ENCODE data around the gene NLRP6.
"Not testable (repeated sequence)": the region's sequence is repeated elsewhere in the genome, so short reads cannot be mapped to it uniquely, and the experiment has no call there.

Gene NLRP6

DNA sequence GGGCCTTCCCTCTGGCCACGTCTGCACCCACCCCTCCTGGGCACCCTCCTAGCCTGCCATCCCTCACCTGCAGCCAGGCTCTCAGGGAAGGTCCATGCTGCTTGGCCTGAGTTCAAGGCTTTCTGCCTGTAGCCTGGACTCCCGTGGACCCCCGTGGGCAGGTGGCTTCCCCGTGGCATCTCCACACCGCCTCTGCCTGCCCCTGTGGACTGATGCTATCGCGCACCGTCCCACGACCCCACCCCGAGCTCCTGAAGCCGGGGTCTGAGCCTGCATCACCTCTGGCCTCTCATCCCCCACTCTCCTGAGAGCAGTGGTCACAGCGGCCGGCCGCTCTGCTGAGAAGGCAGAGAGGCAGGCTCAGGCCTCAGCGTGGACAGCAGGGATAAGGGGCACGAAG, 16.6 kb downstream of the NLRP6 start:
- no peak for DNase-seq

DNA sequence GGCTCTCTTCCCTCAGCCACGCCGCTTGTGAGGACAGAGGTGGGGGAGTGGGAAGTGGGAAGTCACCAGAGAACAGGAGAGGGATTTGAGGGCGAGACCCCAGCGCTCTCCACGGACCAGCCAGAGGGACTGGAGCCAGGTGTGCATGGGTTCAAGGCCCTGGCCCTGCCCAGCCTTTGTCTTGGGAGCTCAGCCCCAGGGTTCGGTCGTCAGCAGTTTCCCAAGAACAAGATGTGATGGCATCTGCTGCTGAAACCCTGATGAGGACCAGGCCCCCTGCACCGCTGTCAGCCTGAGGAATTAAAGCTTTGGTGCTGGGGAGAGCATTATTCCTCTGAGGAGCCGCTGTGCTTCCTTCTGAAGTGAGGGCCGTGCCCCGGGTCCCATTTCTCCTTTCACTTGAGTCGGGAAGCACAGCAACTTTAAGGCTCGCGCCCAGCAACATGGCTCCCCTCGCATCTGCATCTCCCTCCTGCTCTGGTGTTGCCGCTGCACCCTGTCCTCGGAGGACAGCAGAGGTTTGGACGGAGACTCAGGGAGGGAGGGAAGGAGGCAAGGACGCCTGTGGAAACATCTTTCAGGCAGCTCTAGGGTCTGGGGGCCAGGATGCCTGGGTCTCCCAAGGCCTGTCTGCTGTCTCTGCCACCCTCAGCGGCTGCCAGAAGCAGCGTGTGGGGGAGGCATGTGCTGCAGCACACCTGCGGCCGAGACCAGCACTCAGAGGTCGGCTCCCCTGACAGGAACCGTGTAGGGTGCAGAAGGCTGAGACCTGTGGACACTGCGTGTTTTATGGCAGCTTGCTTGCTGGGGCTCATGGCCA, 17.4 kb downstream of the NLRP6 start:
- DNase-seq, result no peak

DNA sequence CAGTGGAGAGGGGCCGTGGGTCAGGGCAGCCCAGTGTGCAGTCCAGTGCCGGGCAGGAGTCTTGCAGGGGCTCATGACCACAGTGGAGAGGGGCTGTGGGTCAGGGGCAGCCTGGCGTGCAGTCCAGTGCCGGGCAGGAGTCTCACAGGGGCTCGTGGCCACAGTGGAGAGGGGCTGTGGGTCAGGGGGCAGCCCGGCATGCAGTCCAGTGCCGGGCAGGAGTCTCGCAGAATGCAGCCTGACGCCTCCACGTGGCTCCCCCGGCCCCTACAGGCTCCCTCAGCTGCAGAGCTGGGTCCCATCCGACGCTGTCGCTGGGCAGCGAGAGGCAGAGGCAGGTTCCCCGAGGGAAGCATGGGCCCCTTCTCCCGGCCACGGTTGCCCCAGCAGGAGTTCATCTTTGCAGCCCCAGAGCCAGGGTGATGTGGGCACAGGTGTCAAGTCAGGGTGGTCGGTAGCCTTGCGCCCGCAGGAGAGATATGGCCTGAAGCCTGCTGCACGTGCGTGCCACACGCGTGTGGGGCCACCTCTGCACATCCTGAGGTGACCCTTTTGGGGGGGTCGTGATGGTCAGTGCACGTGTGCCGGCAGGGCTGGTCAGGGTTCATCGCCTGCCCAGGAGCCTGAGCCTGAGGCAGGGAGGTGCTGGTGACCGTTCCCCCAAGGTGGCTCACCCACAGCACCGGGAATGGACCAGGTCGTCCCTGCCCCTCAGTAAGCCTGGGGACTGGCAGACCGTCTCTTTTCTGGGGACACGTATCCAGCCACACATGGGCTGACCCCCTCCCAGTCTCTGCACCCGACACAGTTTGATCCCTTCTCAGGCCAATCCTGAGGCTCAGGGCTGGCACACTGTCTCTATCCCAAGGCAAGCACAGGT, 18.2 kb downstream of the NLRP6 start:
- DNase-seq, result no peak

DNA sequence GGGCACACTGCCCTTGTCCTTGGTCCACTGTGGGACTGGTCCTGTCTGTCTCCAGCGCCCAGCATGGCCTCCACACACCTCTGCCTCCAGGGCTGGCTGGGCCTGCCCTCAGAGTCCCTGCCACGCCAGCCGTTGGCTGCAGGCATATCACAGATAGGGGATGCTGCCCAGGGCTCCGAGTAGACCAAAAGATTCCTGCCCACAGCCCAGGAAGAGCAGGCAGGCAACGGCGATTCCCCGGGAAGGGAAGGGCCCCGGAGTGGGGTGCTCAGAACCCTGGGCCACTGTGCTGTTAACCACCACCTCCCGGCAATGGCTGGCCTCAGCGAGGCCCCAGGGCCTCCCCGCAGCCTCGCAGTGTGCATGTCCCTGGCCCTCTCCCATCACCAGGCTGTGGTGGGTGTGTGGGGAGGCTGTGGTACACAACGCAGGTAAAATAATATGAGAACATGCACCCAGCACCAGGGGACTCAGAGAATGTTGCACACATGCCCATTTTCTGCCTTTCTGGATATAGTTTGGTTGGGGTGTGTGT, 18.9 kb downstream of the NLRP6 start:
- DNase-seq, result no peak

- no peak for DNase-seq
These were observed 19.6 kb downstream of the NLRP6 start for GRCh38 chr11:297586-298405.

DNA sequence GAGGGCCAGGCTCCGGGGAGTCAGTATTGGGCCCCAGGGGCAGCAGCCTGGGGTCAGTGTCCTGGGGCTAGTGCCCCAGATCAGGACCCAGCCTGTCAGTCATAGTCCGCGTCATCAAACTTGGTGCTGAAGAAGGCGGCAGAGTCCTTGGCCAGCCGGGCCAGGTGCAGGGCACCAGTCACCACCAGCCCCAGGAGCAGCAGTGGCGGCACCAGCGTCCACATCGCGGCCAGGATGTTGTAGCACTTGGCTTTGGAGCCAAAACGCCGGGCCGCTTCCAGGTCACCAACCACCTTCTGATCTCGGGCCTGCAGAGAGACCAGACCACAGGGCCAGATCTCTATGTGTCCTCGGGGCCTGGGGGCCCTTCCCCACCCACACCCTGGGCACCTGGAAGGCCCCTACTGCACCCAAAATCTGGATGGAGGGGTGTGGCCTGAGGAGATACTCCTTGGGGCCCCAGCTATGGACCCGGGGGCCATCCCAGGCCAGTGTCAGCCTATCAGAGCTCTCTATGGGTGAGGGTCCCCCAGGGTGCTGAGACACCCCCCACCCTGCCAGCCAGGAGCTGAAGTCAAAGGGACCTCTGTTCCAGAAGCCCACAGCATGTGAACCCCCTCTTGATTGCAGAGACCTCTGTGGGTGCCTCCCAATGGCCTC, 20.3 kb downstream of the NLRP6 start:
- no peak for DNase-seq

DNA sequence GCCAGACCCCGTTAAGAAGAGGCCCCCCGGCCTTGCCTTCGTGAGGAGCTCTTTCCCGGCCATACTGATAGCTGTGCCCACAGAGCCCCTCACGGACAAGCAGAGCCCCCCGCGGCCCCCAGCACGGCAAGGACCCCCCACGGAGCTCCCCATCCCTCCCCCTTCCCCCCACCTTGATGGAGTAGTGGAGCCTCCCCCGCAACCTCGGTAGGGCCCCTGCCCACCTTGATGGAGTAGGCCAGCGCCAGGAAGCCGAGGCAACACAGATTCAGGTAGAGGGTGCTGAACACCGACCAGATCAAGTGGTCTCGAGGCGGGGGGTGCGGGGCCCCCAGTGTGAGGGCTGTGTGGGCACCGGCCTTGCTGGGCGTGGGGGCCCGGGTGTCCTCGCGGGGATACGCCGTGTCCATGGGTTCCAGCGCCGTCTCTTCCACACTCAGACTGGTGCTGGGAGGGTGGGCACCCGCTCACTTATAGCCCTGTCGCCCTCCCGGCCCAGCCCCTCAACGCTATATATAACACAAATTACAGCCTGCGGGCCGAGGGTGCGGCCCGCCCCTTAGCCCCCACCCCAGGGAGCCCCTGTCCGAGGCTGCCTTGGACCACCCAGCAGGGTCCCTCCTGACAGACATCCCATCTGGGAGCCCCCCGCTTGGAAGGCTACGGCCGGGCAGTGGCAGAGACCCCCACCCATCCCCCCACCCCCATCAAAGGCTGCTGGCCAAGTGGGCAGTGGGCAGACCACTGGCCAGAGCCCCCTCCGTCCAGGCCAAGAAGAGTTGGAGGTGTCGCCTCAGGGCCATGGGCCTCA, 21.1 kb downstream of the NLRP6 start, which contains the start of gene IFITM5:
Gene IFITM5 (minus strand): TSS at position 446 of the 811 bp plus-strand sequence. CDS start 36 bp downstream, at position 410.
- no peak for DNase-seq

DNA sequence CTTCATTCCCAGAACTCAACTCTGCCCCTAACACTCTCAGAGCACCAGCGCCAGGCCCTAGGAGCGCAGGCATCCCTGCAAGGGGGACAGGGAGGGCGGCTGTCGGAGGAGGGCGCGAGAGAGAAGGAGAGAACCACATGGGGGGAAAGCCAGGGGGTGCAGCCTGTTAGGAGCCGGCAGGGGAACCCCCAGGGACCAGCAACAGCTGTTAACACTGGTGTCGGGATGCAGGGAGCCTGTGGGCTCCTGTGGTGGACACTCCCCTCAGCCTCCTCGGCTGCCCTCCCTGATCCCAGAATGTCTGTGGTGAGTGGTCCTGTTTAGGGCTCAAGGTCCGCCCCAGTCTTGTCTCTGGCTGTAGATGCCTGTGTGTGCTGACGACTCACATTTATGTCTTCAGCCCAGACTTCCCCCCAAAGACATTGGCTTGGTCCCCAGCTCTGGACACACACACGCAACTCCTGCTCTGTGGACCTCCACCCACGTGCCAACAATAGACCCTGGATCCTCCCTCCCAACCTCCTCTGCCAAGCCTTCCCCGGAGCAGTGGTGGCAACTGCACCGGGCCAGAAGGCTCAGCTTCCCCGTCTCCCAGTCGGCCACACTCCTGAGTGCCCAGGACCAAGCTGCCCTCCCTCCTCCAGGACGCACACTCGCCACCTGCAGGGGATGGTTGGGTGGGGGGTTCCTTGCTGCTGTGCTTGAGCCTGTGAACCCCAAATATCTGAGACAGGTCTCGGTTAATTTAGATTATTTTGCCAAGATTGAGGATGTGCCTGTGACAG, 21.9 kb downstream of the NLRP6 start:
- no peak for DNase-seq

- DNase-seq, result no peak
These were observed 25.2 kb downstream of the NLRP6 start for GRCh38 chr11:303363-303762.

DNA sequence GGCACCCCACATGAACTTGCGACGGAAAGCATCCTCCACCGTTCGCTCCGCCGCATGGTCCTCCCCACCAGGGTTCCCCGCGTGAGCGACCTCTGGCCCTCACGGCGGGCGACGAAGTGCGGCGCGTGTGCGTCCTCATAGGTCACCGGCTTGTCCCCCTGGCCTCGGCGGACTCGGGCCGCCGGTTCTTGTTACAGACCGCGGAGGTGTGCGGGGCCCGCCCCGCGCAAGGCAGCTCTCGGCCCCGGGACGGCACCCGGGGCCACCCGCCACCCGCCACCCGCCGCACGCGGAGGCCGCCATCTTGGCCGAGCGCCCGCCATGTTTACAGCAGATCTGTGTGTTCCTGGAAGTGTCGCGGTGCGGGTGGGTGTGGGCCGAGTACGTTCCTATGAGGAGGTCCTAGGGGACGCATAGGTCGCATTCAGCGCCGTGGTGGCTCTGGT, 25.9 kb downstream of the NLRP6 start:
- DNase-seq, result no peak

DNA sequence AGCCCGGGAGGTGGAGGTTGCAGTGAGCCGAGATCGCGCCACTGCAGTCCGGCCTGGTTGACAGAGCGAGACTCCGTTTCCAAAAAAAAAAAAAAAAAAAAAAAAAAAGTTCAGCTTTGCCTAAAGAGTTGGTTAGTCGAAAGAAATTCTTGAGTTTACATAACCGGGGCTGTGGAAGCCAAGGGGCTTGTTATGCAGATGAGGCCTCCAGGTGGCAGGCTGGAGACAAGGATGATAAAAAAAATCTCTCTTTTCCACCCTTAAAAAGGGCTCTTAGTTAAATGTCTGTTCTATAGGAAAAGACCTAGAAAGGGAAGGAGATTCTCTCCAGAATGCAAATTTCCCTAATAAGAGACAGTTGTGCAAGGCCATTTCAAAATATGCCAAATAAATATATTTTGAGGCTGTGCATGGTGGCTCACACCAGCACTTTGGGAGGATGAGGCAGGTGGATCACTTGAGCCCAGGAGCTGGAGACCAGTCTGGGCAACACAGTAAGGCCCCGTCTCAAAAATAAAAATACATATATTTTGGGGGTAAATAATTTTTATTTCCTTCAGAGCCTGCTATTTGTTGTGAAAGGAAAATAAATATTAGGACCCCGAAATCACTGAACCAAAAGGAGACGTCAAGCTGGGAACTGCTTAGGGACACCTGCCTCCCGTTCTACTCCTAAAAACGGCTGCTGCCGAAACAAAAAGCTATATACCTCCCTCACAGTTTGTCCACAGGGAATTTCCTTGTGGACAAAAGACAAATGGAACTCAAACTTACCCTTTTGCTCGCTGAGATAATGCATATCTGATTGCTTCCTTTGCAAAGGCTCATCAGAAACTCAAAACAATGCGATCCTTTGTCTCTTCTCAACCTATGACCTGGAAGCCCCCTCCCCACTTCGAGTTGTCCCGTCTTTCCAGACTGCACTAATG, 27.0 kb downstream of the NLRP6 start:
- no peak for DNase-seq

DNA sequence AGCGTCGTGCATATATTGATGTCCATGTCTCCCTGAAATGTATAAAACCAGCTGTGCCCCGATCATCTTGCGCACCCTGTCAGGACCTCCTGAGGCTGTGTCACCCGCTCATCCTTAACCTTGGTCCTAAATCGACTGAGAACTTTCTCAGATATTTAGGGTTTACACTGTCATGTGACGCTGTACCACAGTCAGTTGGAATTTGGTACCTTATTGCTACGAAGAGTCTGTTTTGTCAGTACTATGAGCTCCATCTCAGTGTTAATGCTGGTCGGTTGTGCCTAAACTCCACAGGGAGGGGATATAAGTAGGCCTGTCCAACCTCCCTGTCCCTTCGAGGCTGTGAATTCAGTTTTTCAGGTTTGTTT, 27.6 kb downstream of the NLRP6 start:
- no peak for DNase-seq

GRCh38 chr11:306645-307371, 28.6 kb downstream of the NLRP6 start:
- DNase-seq, result no peak

DNA sequence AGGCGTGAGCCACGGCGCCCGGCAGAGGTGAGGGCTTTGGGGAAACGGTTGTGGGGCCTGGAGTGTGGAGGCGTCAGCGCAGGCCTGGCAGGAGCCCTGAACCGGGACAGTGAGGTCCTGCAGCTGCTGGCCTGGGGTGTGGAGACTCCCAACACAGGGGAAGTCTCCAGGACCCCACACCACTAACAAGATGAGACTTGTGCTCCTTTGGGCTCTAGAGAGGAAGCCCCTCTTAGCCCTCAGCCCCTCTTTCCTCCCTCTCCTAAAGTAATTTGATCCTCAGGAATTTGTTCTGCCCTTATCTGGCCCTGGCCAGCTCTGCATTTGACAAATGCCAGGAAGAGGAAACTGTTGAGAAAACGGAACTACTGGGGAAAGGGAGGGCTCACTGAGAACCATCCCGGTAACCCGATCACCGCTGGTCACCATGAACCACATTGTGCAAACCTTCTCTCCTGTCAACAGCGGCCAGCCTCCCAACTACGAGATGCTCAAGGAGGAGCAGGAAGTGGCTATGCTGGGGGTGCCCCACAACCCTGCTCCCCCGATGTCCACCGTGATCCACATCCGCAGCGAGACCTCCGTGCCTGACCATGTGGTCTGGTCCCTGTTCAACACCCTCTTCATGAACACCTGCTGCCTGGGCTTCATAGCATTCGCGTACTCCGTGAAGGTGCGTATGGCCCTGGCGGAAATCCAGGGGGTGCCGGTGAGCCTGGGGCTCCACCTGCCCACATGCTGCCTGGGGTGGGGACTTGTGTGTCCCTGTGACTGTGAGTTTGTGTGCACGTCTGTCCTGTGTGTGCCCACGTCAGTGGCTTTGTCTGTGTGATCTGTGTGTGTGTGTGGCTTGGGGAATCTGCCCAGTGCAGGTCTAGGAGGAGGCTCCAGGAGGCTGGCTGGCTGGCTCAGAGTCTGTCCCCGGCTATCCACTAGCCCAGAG, 29.8 kb downstream of the NLRP6 start, which contains the start of gene IFITM2:
Gene IFITM2 (plus strand): TSS at position 51 of the 943 bp plus-strand sequence. CDS start 377 bp downstream, at position 428.
- not testable (repeated sequence) for DNase-seq

- not testable (repeated sequence) for DNase-seq
These were observed 30.8 kb downstream of the NLRP6 start for GRCh38 chr11:308740-309665.

DNA sequence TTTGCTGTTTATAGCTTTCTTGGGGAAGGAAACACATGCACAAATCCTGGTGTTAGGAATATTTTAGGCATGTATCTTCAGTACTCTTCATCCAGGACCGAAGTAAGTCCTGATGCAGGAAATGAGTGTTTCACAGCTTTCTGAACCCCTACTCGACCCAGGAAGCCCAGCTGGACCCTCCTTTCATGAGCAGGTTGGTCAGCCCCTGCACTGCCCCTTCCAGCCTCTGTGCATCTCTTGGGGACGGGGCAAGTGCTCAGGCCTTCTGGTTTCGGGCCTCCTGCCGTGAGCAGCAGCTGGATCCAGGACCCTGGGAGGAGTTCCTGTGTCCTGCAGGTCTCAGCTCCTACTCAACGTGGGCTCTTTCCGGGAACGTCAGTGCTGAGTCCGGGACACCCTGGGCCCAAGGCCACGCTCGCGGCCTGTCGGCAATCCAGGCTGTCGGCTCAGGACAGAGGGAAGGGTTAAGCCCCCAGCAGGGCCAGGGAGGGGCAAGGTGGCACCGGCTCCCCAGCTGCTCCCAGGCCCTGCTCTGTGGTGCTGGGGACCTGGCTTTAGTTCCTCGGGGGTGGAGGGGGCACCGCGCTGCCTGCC, 31.9 kb downstream of the NLRP6 start:
- not testable (repeated sequence) for DNase-seq
